GM23338 (cell line): Measurements from ENCODE around the gene PLOD2. TPM values are rescaled to one million over a fixed set of nuclear protein-coding genes. Genes with fewer than 3 reads are reported as not detected.

ENCODE experiments used
- ATAC-seq: fragments of 200-7000 bp; cut with Tn5 transposase; 3 replicates; pipeline ENCODE4 v1.9.1; 2020
- DNase-seq: peaks from one replicate; pipeline ENCODE4 v3.0.0-alpha.2; 2015; ENCODE audit warnings: low spot score
- H2AFZ ChIP-seq: fragments of 200-600 bp; sonication (generic); 2 replicates; pipeline ENCODE4 v1.8.0; 2016; ENCODE audit warnings: antibody characterized with exemption, mild to moderate bottlenecking, moderate library complexity
- H3F3A ChIP-seq: fragments of 200-600 bp; sonication (generic); replicated peaks from 2 replicates; pipeline ENCODE4 v1.8.0; 2017; ENCODE audit warnings: antibody characterized with exemption, mixed run types, low read depth
- H3K27ac ChIP-seq: fragments of 200-600 bp; sonication (generic); 2 replicates; pipeline ENCODE4 v1.6.1; 2016; ENCODE audit warnings: low read depth
- H3K27me3 ChIP-seq: fragments of 200-600 bp; sonication (generic); 2 replicates; pipeline ENCODE4 v1.8.0; 2016; ENCODE audit warnings: mild to moderate bottlenecking, mixed run types, moderate library complexity; ENCODE audit not compliant: insufficient read depth
- H3K36me3 ChIP-seq: fragments of 200-600 bp; sonication (generic); 2 replicates; pipeline ENCODE4 v1.8.0; 2016; ENCODE audit warnings: mild to moderate bottlenecking; ENCODE audit not compliant: insufficient read depth
- H3K4me1 ChIP-seq: fragments of 200-600 bp; sonication (generic); 2 replicates; pipeline ENCODE4 v1.8.0; 2016; ENCODE audit warnings: mild to moderate bottlenecking, moderate library complexity; ENCODE audit not compliant: insufficient read depth
- H3K4me2 ChIP-seq: fragments of 200-600 bp; sonication (generic); 2 replicates; pipeline ENCODE4 v1.7.1; 2017; ENCODE audit warnings: mixed run types
- H3K4me3 ChIP-seq: fragments of 200-600 bp; sonication (generic); 2 replicates; pipeline ENCODE4 v1.6.1; 2016; ENCODE audit warnings: mixed run types
- H3K79me2 ChIP-seq: fragments of 200-600 bp; sonication (generic); replicated peaks from 2 replicates; pipeline ENCODE4 v1.8.0; 2017; ENCODE audit warnings: mild to moderate bottlenecking; ENCODE audit not compliant: insufficient read depth
- H3K9me2 ChIP-seq: fragments of 200-600 bp; sonication (generic); 2 replicates; pipeline ENCODE4 v1.8.0; 2017; ENCODE audit not compliant: insufficient read depth
- H4K20me1 ChIP-seq: fragments of 200-600 bp; sonication (generic); replicated peaks from 2 replicates; pipeline ENCODE4 v1.8.0; 2017; ENCODE audit warnings: mild to moderate bottlenecking; ENCODE audit not compliant: insufficient read depth
- H3K27ac Mint-ChIP-seq: 2 replicates; pipeline ENCODE4 v1.8.0; 2020; ENCODE audit warnings: inconsistent platforms, mild to moderate bottlenecking, moderate library complexity, mixed read lengths
- H3K27me3 Mint-ChIP-seq: 3 replicates; pipeline ENCODE4 v1.8.0; 2022; ENCODE audit warnings: low read depth, mild to moderate bottlenecking, moderate library complexity, mixed read lengths, inconsistent platforms; ENCODE audit not compliant: insufficient read depth, poor library complexity
- H3K36me3 Mint-ChIP-seq: 3 replicates; pipeline ENCODE4 v1.8.0; 2021; ENCODE audit warnings: low read depth, mild to moderate bottlenecking, inconsistent platforms, moderate library complexity, mixed read lengths
- H3K4me1 Mint-ChIP-seq: 3 replicates; pipeline ENCODE4 v1.8.0; 2020; ENCODE audit warnings: mild to moderate bottlenecking, inconsistent platforms, mixed read lengths
- H3K4me3 Mint-ChIP-seq: 3 replicates; pipeline ENCODE4 v1.8.0; 2021; ENCODE audit warnings: moderate library complexity, mild to moderate bottlenecking, inconsistent platforms, mixed read lengths
- H3K9me3 Mint-ChIP-seq: 3 replicates; pipeline ENCODE4 v1.8.0; 2020; ENCODE audit warnings: moderate library complexity, mild to moderate bottlenecking, inconsistent platforms, mixed read lengths
- CREB1 ChIP-seq: fragments of 250-450 bp; sonication (Bioruptor Pico); IDR thresholded peaks from 2 replicates; pipeline ENCODE4 v1.5.0; 2020; ENCODE audit warnings: low read depth, mild to moderate bottlenecking, moderate library complexity
- CTCF ChIP-seq, 2 experiments: fragments of 200-600 bp in 1 of 2; sonication (generic) in 1 of 2; conservative IDR thresholded peaks; 2 replicates each; pipeline versions ENCODE4 v1.5.1 to v1.6.1; 2016 to 2017; ENCODE audit warnings: antibody characterized with exemption in 2 of 2, low read depth in 2 of 2, mild to moderate bottlenecking in 2 of 2, moderate library complexity in 1 of 2
- EZH2phosphoT487 ChIP-seq: fragments of 200-600 bp; sonication (generic); IDR thresholded peaks from one replicate; pipeline ENCODE4 v1.8.1; 2018; ENCODE audit warnings: antibody characterized with exemption; ENCODE audit not compliant: unreplicated experiment
- JUNB ChIP-seq: IDR thresholded peaks from one replicate; pipeline ENCODE4 v1.6.1; 2016; ENCODE audit warnings: antibody characterized with exemption; ENCODE audit not compliant: unreplicated experiment
- NANOG ChIP-seq: IDR thresholded peaks from 2 replicates; pipeline ENCODE4 v1.6.1; 2016; ENCODE audit warnings: antibody characterized with exemption, borderline replicate concordance
- POLR2AphosphoS5 ChIP-seq: IDR thresholded peaks from 2 replicates; pipeline ENCODE4 v1.6.1; 2016; ENCODE audit warnings: antibody characterized with exemption, low read depth
- STAT1 ChIP-seq: IDR thresholded peaks from one replicate; pipeline ENCODE4 v1.6.1; 2016; ENCODE audit warnings: antibody characterized with exemption; ENCODE audit not compliant: unreplicated experiment
- ZNF114 ChIP-seq: fragments of 250-450 bp; sonication (Bioruptor Pico); IDR thresholded peaks from 2 replicates; pipeline ENCODE4 v1.5.0; 2020; ENCODE audit warnings: mild to moderate bottlenecking, moderate library complexity
- ZNF331 ChIP-seq: fragments of 250-450 bp; sonication (Bioruptor Pico); IDR thresholded peaks from 2 replicates; pipeline ENCODE4 v1.5.0; 2020; ENCODE audit warnings: low read depth, mild to moderate bottlenecking, moderate library complexity
- ZNF462 ChIP-seq: fragments of 250-450 bp; sonication (Bioruptor Pico); IDR thresholded peaks from 2 replicates; pipeline ENCODE4 v1.5.0; 2020; ENCODE audit warnings: mild to moderate bottlenecking, moderate library complexity
- polyA plus RNA-seq: library from polyadenylated mRNA; unstranded; fragments of >200 nt; fragmentation: Nextera tagmentation; extraction: Ambion mirVana; gene quantifications from 2 replicates; pipeline ENCODE4 v1.2.1, GENCODE V29; 2016
- total RNA-seq: library from RNA; depleted of rRNA; stranded (reverse); fragments of >200 nt; shearing (Covaris generic); gene quantifications from 2 replicates; pipeline ENCODE4 v1.2.3, GENCODE V29; 2014

Gene PLOD2
- total and polyA plus RNA-seq, 2 experiments from 2014 or later: 26.7 to 30.5 TPM

GRCh38 chr3:146065573-146066006 is 95.4 kb downstream of the PLOD2 start:
- Mint-ChIP-seq H3K4me1 (no peaks in the 10 kb centered on the region), H3K4me3 (no peak overlapping the region), H3K27ac (no peak overlapping the region), H3K27me3 (no peaks in the 10 kb centered on the region), H3K9me3 (no peaks in the 10 kb centered on the region), H3K36me3 (no peaks in the 10 kb centered on the region; the same call in 2 of the 3 replicates)
- TF ChIP-seq CTCF (conservative IDR thresholded peaks at IDR 0.05; ENCODE audit: low read depth in 2 of 2): peak in 1 of 2 experiments; percentile 92
- no peak for TF ChIP-seq ZNF114 (CRISPR knock-in tag)
- H3K4me1 ChIP-seq: no peaks in the 10 kb centered on the region
- H2AFZ ChIP-seq: no peak overlapping the region
- H3K79me2 ChIP-seq: no peaks in the 10 kb centered on the region
- H3K36me3 ChIP-seq: no peaks in the 10 kb centered on the region
- H3F3A ChIP-seq: no peaks in the 10 kb centered on the region
- H3K27ac ChIP-seq: no peak overlapping the region
- H3K4me2 ChIP-seq: no peak overlapping the region
- DNase-seq (peak; percentile 76), ATAC-seq (no peak)
- H4K20me1 ChIP-seq: no peaks in the 10 kb centered on the region
- no peaks in the 10 kb centered on the region for H3K27me3 ChIP-seq
- H3K9me2 ChIP-seq: no peaks in the 10 kb centered on the region
- no peak overlapping the region for H3K4me3 ChIP-seq

GRCh38 chr3:146058241-146058640 is 102.7 kb downstream of the PLOD2 start:
- Mint-ChIP-seq H3K27ac (no peak overlapping the region), H3K4me3 (no peak overlapping the region), H3K9me3 (no peaks in the 10 kb centered on the region), H3K27me3 (no peaks in the 10 kb centered on the region), H3K4me1 (no peaks in the 10 kb centered on the region), H3K36me3 (no peaks in the 10 kb centered on the region)
- no peaks in the 10 kb centered on the region for H3K79me2 ChIP-seq
- H3K4me2 ChIP-seq: no peak overlapping the region
- ATAC-seq: no peak
- no peaks in the 10 kb centered on the region for H3K36me3 ChIP-seq
- no peaks in the 10 kb centered on the region for H3K4me1 ChIP-seq
- no peak for DNase-seq
- H3K9me2 ChIP-seq: no peaks in the 10 kb centered on the region
- H4K20me1 ChIP-seq: no peaks in the 10 kb centered on the region
- no peak overlapping the region for H3K4me3 ChIP-seq
- H3F3A ChIP-seq: no peaks in the 10 kb centered on the region
- no peak overlapping the region for H3K27ac ChIP-seq
- no peaks in the 10 kb centered on the region for H3K27me3 ChIP-seq
- H2AFZ ChIP-seq: no peak overlapping the region
- TF ChIP-seq CTCF (conservative IDR thresholded peaks at IDR 0.05; ENCODE audit: low read depth in 2 of 2) (no peak), ZNF462 (CRISPR knock-in tag) (no peak), EZH2phosphoT487 (no peak), POLR2AphosphoS5 (no peak), NANOG (no peak), CREB1 (CRISPR knock-in tag) (no peak), ZNF114 (CRISPR knock-in tag) (no peak), JUNB (no peak), STAT1 (no peak), ZNF331 (no peak)
